ENCODE results near the gene KLHL3. TPM values are rescaled to one million over a fixed set of nuclear protein-coding genes. Genes with fewer than 3 reads are reported as not detected.

Gene KLHL3
- total RNA-seq, 1 experiment from 2014 or later: 15.7 TPM

DNA sequence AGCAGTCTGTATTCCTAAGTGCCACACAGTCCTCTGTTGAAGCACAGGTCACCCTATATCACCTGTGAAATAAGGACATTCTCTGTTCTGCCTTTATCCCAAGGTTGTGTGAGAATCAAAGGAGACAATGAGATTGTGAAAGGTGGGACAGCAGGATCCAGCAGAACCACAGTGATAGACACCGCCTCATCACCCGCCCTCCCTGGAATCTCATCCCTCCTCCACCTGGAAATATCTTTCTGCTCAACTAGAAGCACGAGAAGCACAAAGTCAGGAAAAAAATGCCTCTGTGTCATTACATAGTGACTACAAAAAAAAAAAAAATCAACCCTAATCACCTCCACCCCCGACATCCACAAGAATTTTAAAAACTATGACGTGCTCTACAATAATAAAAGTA, 32.3 kb downstream of the KLHL3 start (continued):
- TF ChIP-seq TEAD4 (CRISPR knock-in tag; IDR thresholded peaks at IDR 0.05) (no peak), TP53 (CRISPR knock-in tag; IDR thresholded peaks at IDR 0.05) (no peak), NFE2L1 (CRISPR knock-in tag; IDR thresholded peaks at IDR 0.05) (no peak), GABPB1 (CRISPR knock-in tag; IDR thresholded peaks at IDR 0.05) (no peak), ZBTB21 (CRISPR knock-in tag; IDR thresholded peaks at IDR 0.05; ENCODE audit: borderline replicate concordance) (no peak)
- TF ChIP-seq, protein P1, sequence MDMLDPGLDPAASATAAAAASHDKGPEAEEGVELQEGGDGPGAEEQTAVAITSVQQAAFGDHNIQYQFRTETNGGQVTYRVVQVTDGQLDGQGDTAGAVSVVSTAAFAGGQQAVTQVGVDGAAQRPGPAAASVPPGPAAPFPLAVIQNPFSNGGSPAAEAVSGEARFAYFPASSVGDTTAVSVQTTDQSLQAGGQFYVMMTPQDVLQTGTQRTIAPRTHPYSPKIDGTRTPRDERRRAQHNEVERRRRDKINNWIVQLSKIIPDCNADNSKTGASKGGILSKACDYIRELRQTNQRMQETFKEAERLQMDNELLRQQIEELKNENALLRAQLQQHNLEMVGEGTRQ (CRISPR knock-in tag; IDR thresholded peaks at IDR 0.05): no peak
- TF ChIP-seq, protein P2, sequence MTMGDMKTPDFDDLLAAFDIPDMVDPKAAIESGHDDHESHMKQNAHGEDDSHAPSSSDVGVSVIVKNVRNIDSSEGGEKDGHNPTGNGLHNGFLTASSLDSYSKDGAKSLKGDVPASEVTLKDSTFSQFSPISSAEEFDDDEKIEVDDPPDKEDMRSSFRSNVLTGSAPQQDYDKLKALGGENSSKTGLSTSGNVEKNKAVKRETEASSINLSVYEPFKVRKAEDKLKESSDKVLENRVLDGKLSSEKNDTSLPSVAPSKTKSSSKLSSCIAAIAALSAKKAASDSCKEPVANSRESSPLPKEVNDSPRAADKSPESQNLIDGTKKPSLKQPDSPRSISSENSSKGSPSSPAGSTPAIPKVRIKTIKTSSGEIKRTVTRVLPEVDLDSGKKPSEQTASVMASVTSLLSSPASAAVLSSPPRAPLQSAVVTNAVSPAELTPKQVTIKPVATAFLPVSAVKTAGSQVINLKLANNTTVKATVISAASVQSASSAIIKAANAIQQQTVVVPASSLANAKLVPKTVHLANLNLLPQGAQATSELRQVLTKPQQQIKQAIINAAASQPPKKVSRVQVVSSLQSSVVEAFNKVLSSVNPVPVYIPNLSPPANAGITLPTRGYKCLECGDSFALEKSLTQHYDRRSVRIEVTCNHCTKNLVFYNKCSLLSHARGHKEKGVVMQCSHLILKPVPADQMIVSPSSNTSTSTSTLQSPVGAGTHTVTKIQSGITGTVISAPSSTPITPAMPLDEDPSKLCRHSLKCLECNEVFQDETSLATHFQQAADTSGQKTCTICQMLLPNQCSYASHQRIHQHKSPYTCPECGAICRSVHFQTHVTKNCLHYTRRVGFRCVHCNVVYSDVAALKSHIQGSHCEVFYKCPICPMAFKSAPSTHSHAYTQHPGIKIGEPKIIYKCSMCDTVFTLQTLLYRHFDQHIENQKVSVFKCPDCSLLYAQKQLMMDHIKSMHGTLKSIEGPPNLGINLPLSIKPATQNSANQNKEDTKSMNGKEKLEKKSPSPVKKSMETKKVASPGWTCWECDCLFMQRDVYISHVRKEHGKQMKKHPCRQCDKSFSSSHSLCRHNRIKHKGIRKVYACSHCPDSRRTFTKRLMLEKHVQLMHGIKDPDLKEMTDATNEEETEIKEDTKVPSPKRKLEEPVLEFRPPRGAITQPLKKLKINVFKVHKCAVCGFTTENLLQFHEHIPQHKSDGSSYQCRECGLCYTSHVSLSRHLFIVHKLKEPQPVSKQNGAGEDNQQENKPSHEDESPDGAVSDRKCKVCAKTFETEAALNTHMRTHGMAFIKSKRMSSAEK (CRISPR knock-in tag; IDR thresholded peaks at IDR 0.05; ENCODE audit: borderline replicate concordance): no peak

GRCh38 chr5:137700282-137700680, 35.6 kb downstream of the KLHL3 start:
- H3K9me3 Mint-ChIP-seq: no peaks in the 10 kb centered on the region
- DNase-seq (ENCODE audit: low spot score): no peak
- POLR2A ChIA-PET: no interaction called here
- TF ChIP-seq GTF2I (CRISPR knock-in tag; conservative IDR thresholded peaks at IDR 0.05) (no peak), GABPB1 (CRISPR knock-in tag; IDR thresholded peaks at IDR 0.05) (no peak), ZNF416 (CRISPR knock-in tag; IDR thresholded peaks at IDR 0.05) (no peak), SMAD4 (CRISPR knock-in tag; IDR thresholded peaks at IDR 0.05) (no peak), ZNF423 (CRISPR knock-in tag; IDR thresholded peaks at IDR 0.05) (no peak), ZNF671 (CRISPR knock-in tag; IDR thresholded peaks at IDR 0.05) (no peak), ESRRA (CRISPR knock-in tag; IDR thresholded peaks at IDR 0.05; ENCODE audit: borderline replicate concordance) (no peak), ZNF138 (CRISPR knock-in tag; conservative IDR thresholded peaks at IDR 0.05) (no peak), NR1H2 (CRISPR knock-in tag; IDR thresholded peaks at IDR 0.05) (no peak), E2F1 (CRISPR knock-in tag; IDR thresholded peaks at IDR 0.05) (no peak)
- TF ChIP-seq, protein P3, sequence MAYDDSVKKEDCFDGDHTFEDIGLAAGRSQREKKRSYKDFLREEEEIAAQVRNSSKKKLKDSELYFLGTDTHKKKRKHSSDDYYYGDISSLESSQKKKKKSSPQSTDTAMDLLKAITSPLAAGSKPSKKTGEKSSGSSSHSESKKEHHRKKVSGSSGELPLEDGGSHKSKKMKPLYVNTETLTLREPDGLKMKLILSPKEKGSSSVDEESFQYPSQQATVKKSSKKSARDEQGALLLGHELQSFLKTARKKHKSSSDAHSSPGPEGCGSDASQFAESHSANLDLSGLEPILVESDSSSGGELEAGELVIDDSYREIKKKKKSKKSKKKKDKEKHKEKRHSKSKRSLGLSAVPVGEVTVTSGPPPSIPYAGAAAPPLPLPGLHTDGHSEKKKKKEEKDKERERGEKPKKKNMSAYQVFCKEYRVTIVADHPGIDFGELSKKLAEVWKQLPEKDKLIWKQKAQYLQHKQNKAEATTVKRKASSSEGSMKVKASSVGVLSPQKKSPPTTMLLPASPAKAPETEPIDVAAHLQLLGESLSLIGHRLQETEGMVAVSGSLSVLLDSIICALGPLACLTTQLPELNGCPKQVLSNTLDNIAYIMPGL (CRISPR knock-in tag; IDR thresholded peaks at IDR 0.05): no peak
- TF ChIP-seq, protein P4, sequence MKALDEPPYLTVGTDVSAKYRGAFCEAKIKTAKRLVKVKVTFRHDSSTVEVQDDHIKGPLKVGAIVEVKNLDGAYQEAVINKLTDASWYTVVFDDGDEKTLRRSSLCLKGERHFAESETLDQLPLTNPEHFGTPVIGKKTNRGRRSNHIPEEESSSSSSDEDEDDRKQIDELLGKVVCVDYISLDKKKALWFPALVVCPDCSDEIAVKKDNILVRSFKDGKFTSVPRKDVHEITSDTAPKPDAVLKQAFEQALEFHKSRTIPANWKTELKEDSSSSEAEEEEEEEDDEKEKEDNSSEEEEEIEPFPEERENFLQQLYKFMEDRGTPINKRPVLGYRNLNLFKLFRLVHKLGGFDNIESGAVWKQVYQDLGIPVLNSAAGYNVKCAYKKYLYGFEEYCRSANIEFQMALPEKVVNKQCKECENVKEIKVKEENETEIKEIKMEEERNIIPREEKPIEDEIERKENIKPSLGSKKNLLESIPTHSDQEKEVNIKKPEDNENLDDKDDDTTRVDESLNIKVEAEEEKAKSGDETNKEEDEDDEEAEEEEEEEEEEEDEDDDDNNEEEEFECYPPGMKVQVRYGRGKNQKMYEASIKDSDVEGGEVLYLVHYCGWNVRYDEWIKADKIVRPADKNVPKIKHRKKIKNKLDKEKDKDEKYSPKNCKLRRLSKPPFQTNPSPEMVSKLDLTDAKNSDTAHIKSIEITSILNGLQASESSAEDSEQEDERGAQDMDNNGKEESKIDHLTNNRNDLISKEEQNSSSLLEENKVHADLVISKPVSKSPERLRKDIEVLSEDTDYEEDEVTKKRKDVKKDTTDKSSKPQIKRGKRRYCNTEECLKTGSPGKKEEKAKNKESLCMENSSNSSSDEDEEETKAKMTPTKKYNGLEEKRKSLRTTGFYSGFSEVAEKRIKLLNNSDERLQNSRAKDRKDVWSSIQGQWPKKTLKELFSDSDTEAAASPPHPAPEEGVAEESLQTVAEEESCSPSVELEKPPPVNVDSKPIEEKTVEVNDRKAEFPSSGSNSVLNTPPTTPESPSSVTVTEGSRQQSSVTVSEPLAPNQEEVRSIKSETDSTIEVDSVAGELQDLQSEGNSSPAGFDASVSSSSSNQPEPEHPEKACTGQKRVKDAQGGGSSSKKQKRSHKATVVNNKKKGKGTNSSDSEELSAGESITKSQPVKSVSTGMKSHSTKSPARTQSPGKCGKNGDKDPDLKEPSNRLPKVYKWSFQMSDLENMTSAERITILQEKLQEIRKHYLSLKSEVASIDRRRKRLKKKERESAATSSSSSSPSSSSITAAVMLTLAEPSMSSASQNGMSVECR (CRISPR knock-in tag; IDR thresholded peaks at IDR 0.05; ENCODE audit: borderline replicate concordance): no peak
- TF ChIP-seq, protein P5, sequence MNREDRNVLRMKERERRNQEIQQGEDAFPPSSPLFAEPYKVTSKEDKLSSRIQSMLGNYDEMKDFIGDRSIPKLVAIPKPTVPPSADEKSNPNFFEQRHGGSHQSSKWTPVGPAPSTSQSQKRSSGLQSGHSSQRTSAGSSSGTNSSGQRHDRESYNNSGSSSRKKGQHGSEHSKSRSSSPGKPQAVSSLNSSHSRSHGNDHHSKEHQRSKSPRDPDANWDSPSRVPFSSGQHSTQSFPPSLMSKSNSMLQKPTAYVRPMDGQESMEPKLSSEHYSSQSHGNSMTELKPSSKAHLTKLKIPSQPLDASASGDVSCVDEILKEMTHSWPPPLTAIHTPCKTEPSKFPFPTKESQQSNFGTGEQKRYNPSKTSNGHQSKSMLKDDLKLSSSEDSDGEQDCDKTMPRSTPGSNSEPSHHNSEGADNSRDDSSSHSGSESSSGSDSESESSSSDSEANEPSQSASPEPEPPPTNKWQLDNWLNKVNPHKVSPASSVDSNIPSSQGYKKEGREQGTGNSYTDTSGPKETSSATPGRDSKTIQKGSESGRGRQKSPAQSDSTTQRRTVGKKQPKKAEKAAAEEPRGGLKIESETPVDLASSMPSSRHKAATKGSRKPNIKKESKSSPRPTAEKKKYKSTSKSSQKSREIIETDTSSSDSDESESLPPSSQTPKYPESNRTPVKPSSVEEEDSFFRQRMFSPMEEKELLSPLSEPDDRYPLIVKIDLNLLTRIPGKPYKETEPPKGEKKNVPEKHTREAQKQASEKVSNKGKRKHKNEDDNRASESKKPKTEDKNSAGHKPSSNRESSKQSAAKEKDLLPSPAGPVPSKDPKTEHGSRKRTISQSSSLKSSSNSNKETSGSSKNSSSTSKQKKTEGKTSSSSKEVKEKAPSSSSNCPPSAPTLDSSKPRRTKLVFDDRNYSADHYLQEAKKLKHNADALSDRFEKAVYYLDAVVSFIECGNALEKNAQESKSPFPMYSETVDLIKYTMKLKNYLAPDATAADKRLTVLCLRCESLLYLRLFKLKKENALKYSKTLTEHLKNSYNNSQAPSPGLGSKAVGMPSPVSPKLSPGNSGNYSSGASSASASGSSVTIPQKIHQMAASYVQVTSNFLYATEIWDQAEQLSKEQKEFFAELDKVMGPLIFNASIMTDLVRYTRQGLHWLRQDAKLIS (CRISPR knock-in tag; IDR thresholded peaks at IDR 0.05; ENCODE audit: borderline replicate concordance): no peak

More at GRCh38 chr5:137700282-137700680, 35.6 kb downstream of the KLHL3 start:
- CTCF ChIA-PET: no interaction called here
- no peak overlapping the region for H3K4me3 Mint-ChIP-seq
- H3K36me3 Mint-ChIP-seq: peaks cover 9% of the 10 kb centered on the region
- H3K27ac Mint-ChIP-seq: no peak overlapping the region
- H3K4me1 Mint-ChIP-seq: peaks cover 9% of the 10 kb centered on the region
- ATAC-seq: no peak
- H3K27me3 Mint-ChIP-seq (ENCODE audit: low read depth): no peaks in the 10 kb centered on the region
